ENCODE measurements around the gene NFATC2IP. TPM values are rescaled to one million over a fixed set of nuclear protein-coding genes. Genes with fewer than 3 reads are reported as not detected.

The NFATC2IP gene
- total RNA-seq, 1 donor from 2014 or later = 20.8 TPM

GRCh38 chr16:28930203-28930602 lies 20.5 kb upstream of the NFATC2IP start:
- no peaks in the 10 kb centered on the region for H3K27me3 ChIP-seq (ENCODE audit: control insufficient read depth, insufficient read depth, low read length)
- TF ChIP-seq, protein P1, sequence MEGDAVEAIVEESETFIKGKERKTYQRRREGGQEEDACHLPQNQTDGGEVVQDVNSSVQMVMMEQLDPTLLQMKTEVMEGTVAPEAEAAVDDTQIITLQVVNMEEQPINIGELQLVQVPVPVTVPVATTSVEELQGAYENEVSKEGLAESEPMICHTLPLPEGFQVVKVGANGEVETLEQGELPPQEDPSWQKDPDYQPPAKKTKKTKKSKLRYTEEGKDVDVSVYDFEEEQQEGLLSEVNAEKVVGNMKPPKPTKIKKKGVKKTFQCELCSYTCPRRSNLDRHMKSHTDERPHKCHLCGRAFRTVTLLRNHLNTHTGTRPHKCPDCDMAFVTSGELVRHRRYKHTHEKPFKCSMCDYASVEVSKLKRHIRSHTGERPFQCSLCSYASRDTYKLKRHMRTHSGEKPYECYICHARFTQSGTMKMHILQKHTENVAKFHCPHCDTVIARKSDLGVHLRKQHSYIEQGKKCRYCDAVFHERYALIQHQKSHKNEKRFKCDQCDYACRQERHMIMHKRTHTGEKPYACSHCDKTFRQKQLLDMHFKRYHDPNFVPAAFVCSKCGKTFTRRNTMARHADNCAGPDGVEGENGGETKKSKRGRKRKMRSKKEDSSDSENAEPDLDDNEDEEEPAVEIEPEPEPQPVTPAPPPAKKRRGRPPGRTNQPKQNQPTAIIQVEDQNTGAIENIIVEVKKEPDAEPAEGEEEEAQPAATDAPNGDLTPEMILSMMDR (IDR thresholded peaks at IDR 0.05; ENCODE audit: insufficient read depth, low read length, poor library complexity, severe bottlenecking) = no peak
- no peak for DNase-seq (ENCODE audit: low read depth)
- H3K4me3 ChIP-seq (ENCODE audit: low read depth, low read length) = no peak overlapping the region
- no peaks in the 10 kb centered on the region for H3K36me3 ChIP-seq (ENCODE audit: control insufficient read depth, insufficient read depth, low read length)

DNA sequence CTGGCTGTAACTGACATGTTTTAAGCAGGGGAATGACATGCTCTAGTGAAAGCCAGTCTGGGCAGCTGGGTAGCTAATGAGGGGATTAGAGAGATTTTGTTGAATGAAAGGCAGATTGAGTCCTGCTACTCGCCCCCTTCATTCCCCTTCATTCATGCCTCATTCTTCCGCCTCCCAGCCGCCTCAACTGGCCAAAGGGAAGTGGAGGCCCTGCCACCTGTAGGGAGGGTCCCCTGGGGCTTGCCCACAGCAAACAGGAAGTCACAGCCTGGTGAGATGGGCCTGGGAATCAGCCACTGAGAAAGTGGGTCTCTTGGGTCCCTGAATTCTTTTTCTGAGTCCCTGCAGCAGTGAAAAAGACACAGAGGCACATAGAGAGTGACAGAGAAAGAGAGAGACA lies 20.1 kb upstream of the NFATC2IP start:
- no peaks in the 10 kb centered on the region for H3K27me3 ChIP-seq (ENCODE audit: control insufficient read depth, insufficient read depth, low read length)
- TF ChIP-seq, protein P1 (IDR thresholded peaks at IDR 0.05; ENCODE audit: insufficient read depth, low read length, poor library complexity, severe bottlenecking) = no peak
- H3K4me3 ChIP-seq (ENCODE audit: low read depth, low read length) = no peak overlapping the region

DNA sequence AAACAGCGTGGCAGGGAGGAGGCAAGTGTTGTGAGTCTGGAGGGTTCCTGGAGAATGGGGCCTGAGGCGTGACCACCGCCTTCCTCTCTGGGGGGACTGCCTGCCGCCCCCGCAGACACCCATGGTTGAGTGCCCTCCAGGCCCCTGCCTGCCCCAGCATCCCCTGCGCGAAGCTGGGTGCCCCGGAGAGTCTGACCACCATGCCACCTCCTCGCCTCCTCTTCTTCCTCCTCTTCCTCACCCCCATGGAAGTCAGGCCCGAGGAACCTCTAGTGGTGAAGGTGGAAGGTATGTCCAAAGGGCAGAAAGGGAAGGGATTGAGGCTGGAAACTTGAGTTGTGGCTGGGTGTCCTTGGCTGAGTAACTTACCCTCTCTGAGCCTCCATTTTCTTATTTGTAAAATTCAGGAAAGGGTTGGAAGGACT lies 18.9 kb upstream of the NFATC2IP start, which contains the start of gene CD19:
Gene CD19 (plus strand): TSS at position 171 of the 425 bp plus-strand sequence. CDS start 30 bp downstream, at position 201.
- TF ChIP-seq, protein P1 (IDR thresholded peaks at IDR 0.05; ENCODE audit: insufficient read depth, low read length, poor library complexity, severe bottlenecking) = no peak
- no peak for DNase-seq (ENCODE audit: low read depth)

More for the DNA sequence above, 20.1 kb upstream of the NFATC2IP start:
- H3K36me3 ChIP-seq (ENCODE audit: control insufficient read depth, insufficient read depth, low read length) = no peaks in the 10 kb centered on the region
- no peak for DNase-seq (ENCODE audit: low read depth)

GRCh38 chr16:28932339-28933141 lies 18.2 kb upstream of the NFATC2IP start:
- no peak for DNase-seq (ENCODE audit: low read depth)
- Histone ChIP-seq H3K36me3 (ENCODE audit: control insufficient read depth, insufficient read depth, low read length) (no peaks in the 10 kb centered on the region), H3K4me3 (ENCODE audit: low read depth, low read length) (no peak overlapping the region), H3K27me3 (ENCODE audit: control insufficient read depth, insufficient read depth, low read length) (no peaks in the 10 kb centered on the region)
- TF ChIP-seq, protein P1 (IDR thresholded peaks at IDR 0.05; ENCODE audit: insufficient read depth, low read length, poor library complexity, severe bottlenecking) = no peak

More for the DNA sequence above, 18.9 kb upstream of the NFATC2IP start, which contains the start of gene CD19:
- Histone ChIP-seq H3K4me3 (ENCODE audit: low read depth, low read length) (no peak within 1 kb of the TSS), H3K36me3 (ENCODE audit: control insufficient read depth, insufficient read depth, low read length) (no peaks in the 10 kb centered on the region), H3K27me3 (ENCODE audit: control insufficient read depth, insufficient read depth, low read length) (no peaks in the 10 kb centered on the region)

- H3K27me3 ChIP-seq (ENCODE audit: control insufficient read depth, insufficient read depth, low read length) = no peaks in the 10 kb centered on the region
- no peaks in the 10 kb centered on the region for H3K36me3 ChIP-seq (ENCODE audit: control insufficient read depth, insufficient read depth, low read length)
- no peak for DNase-seq (ENCODE audit: low read depth)
- TF ChIP-seq, protein P1 (IDR thresholded peaks at IDR 0.05; ENCODE audit: insufficient read depth, low read length, poor library complexity, severe bottlenecking) = no peak
- no peak overlapping the region for H3K4me3 ChIP-seq (ENCODE audit: low read depth, low read length)
These were observed 17.6 kb upstream of the NFATC2IP start for GRCh38 chr16:28933171-28933570.
